Naive thymus-derived CD4-positive, alpha-beta T cell (primary cell): ENCODE results near the gene SMAGP. TPM values are rescaled to one million over a fixed set of nuclear protein-coding genes. Genes with fewer than 3 reads are reported as not detected.
"Not testable (repeated sequence)": the region's sequence is repeated elsewhere in the genome, so short reads cannot be mapped to it uniquely, and the experiment has no call there.

Source experiments
- ATAC-seq: fragments of 150-1000 bp; cut with Tn5 transposase; 2 replicates; pipeline ENCODE4 v1.10.0; 2021; ENCODE audit warnings: mild to moderate bottlenecking, moderate library complexity
- CTCF ChIA-PET: fragments of 350-600 bp; sonication (Branson Sonifier 250); formaldehyde crosslinking; loops from one replicate; lab custom pipeline; 2021; ENCODE audit warnings: antibody characterized with exemption; lab: Charles Lee
- POLR2A ChIA-PET: fragments of 350-600 bp; sonication (Branson Sonifier 250); formaldehyde crosslinking; loops from one replicate; lab custom pipeline; 2021; ENCODE audit warnings: antibody characterized with exemption, inconsistent platforms; lab: Charles Lee
- DNase-seq, 9 donors: peaks; one replicate each; pipeline versions ENCODE4 v3.0.0 to v3.0.0-alpha.2; 2020 to 2022; ENCODE audit warnings: mixed read lengths in 1 of 9
- H3K27ac ChIP-seq: one replicate; pipeline ENCODE4 v1.7.0; 2013; ENCODE audit warnings: mild to moderate bottlenecking, low read depth, low read length, moderate library complexity
- H3K27me3 ChIP-seq, 2 donors: one replicate each; pipeline ENCODE4 v1.7.0; 2013; ENCODE audit warnings: low read length in 2 of 2, mild to moderate bottlenecking in 2 of 2, moderate library complexity in 2 of 2; ENCODE audit not compliant: control insufficient read depth in 2 of 2, insufficient read depth in 2 of 2
- H3K36me3 ChIP-seq, 3 experiments: 1 replicate in 2 of 3; 2 replicates in 1 of 3; pipeline ENCODE4 v1.7.0; 2013; ENCODE audit warnings: low read length in 3 of 3, mild to moderate bottlenecking in 3 of 3, moderate library complexity in 1 of 3; ENCODE audit not compliant: insufficient read depth in 3 of 3, control insufficient read depth in 2 of 3
- H3K4me1 ChIP-seq, 2 donors: one replicate each; pipeline ENCODE4 v1.7.0; 2013; ENCODE audit warnings: low read length in 2 of 2, mild to moderate bottlenecking in 2 of 2, moderate library complexity in 1 of 2; ENCODE audit not compliant: control insufficient read depth in 2 of 2, insufficient read depth in 2 of 2
- H3K4me3 ChIP-seq: 2 replicates; pipeline ENCODE4 v1.7.0; 2013; ENCODE audit warnings: mild to moderate bottlenecking, low read length
- H3K9me3 ChIP-seq, 3 experiments: 1 replicate in 2 of 3; 2 replicates in 1 of 3; pipeline ENCODE4 v1.7.0; 2013; ENCODE audit warnings: low read length in 3 of 3; ENCODE audit not compliant: control insufficient read depth in 2 of 3
- H3K27ac Mint-ChIP-seq, 9 donors: one replicate each; pipeline ENCODE4 v1.8.0; 2020 to 2022; ENCODE audit warnings: mixed read lengths in 9 of 9, mild to moderate bottlenecking in 8 of 9, moderate library complexity in 5 of 9, inconsistent platforms in 2 of 9
- H3K27me3 Mint-ChIP-seq, 5 donors: one replicate each; pipeline ENCODE4 v1.8.0; 2021 to 2022; ENCODE audit warnings: mixed read lengths in 5 of 5, mild to moderate bottlenecking in 1 of 5
- H3K36me3 Mint-ChIP-seq, 5 donors: one replicate each; pipeline ENCODE4 v1.8.0; 2020 to 2022; ENCODE audit warnings: mixed read lengths in 5 of 5, mild to moderate bottlenecking in 3 of 5, inconsistent platforms in 1 of 5
- H3K4me1 Mint-ChIP-seq, 7 donors: one replicate each; pipeline ENCODE4 v1.8.0; 2020 to 2022; ENCODE audit warnings: mixed read lengths in 7 of 7, mild to moderate bottlenecking in 3 of 7, inconsistent platforms in 1 of 7
- H3K4me3 Mint-ChIP-seq, 10 donors: one replicate each; pipeline ENCODE4 v1.8.0; 2020 to 2022; ENCODE audit warnings: mild to moderate bottlenecking in 10 of 10, mixed read lengths in 10 of 10, moderate library complexity in 6 of 10, inconsistent platforms in 2 of 10
- H3K9me3 Mint-ChIP-seq, 11 donors: one replicate each; pipeline ENCODE4 v1.8.0; 2020 to 2022; ENCODE audit warnings: mixed read lengths in 11 of 11, mild to moderate bottlenecking in 4 of 11, inconsistent platforms in 1 of 11, moderate library complexity in 1 of 11
- intact Hi-C, 2 donors: fragments of 100-400 bp; cut with micrococcal nuclease; formaldehyde crosslinking; loops; one replicate each; pipeline ENCODE4 v1.15.1; 2023
- polyA plus RNA-seq, 2 donors: library from polyadenylated mRNA; unstranded; fragments of 300-500 nt; fragmentation: Illumina TruSeq; gene quantifications; one replicate each; pipeline ENCODE4 v1.2.3, GENCODE V29; 2021
- total RNA-seq, 6 experiments: library from RNA in 5 of 6; stranded (reverse) in 5 of 6; gene quantifications; 1 replicate in 5 of 6; 2 replicates in 1 of 6; pipeline ENCODE4 v1.2.3 and lab custom pipeline; 2021 to 2026

SMAGP gene
- total and polyA plus RNA-seq, 7 experiments from 2014 or later, result 1.5 to 16.2 (median 7.0) TPM

DNA sequence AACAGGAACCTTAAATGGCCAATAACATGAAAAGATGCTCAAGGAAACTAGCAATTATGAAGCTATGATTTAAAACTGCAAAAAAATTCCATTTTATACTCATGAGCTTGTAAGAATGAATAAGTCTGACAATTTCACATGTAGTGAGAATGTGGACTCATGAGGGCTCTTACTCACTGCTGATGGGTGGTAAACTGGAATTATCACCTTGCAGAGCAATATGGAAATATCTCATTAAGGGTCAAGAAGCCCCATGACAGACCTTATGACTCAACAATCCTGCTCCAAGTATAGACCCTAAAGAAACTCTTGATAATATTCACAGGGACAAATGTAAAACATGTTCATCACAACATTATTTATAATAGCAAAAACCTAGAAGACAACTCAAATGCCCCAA, 23.5 kb upstream of the SMAGP start:
- DNase-seq, result no peak
- no peaks in the 10 kb centered on the region for H3K27me3 ChIP-seq
- H3K36me3 Mint-ChIP-seq, result peaks cover 0 to 38% (median 30%) of the 10 kb centered on the region in 5 donors
- H3K4me3 ChIP-seq, result no peak overlapping the region
- no peak overlapping the region for H3K27ac ChIP-seq
- peaks cover 10 to 33% (median 19%) of the 10 kb centered on the region in 7 donors for H3K4me1 Mint-ChIP-seq
- H3K4me3 Mint-ChIP-seq, result no peak overlapping the region
- CTCF ChIA-PET, result interaction anchor here (0.6 to 1.0 kb wide), 4 partner anchors 18 to 47 kb away, joined by 3 to 4 read pairs (median 4); no protein-coding TSS in a partner anchor
- H3K9me3 Mint-ChIP-seq, result no peaks in the 10 kb centered on the region
- H3K27me3 Mint-ChIP-seq, result no peaks in the 10 kb centered on the region
- H3K27ac Mint-ChIP-seq, result peak overlapping the region in 8 of 9 donors; percentile 16 to 83 (median 66)
- no peak for ATAC-seq
- H3K36me3 ChIP-seq, result peaks cover 18 to 72% (median 25%) of the 10 kb centered on the region in 3 experiments
- H3K4me1 ChIP-seq, result peaks cover 0 to 5% of the 10 kb centered on the region in 2 donors
- intact Hi-C loops, result loop anchor here in 1 of 2 donors (2.0 kb wide), 1 partner anchor 17 kb away; no protein-coding TSS in a partner anchor
- POLR2A ChIA-PET, result interaction anchor here (0.6 to 1.8 kb wide), 4 partner anchors 22 to 25 kb away, joined by 3 to 6 read pairs (median 3); no protein-coding TSS in a partner anchor
- H3K9me3 ChIP-seq, result no peaks in the 10 kb centered on the region

DNA sequence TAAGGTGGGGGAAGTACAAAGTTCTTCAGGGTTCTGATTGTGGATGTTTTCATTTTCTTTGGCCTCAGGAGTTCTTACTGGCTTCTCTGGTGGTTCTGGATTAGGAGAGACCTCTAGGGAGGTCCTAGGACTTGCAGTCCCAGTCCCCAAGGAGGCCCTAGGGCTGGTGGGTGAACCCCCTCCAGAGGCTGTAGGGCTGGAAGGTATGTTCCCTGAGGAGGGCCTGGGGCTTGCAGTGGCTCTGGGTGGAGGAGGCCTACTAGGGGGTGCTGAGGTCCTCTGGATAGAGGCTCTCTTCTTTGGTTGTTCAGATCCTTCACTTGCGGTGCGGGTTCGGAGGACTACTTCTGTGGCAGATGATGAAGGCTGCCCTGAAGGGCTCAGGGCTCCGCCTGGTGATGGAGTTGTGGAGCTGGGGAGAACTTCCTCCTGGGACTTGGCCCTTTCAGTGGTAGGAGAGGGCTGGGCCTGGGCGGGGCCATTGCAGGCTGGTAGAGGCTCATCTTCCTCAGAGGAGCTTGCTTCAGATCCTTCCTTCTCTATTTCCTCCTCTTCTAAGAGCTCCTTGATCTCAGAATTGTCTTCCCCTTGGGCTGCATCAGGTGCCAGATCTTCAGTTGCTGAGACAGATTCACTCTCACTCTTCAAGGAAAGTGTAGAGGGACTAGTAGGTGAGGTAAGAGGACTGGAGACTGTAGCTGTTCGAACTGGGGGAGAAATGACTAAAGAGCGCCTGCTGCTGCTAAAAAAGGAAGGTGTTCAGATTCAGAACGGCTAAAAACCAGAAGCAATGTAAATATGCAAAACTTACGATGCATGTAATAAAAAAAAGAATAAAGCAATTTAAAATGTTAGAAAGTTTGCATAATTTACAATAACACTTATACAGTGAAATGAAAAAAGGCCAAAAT, 21.6 kb upstream of the SMAGP start:
- H3K4me3 ChIP-seq, H3K27me3 ChIP-seq, H3K9me3 Mint-ChIP-seq, H3K27me3 Mint-ChIP-seq, H3K9me3 ChIP-seq, H3K4me1 ChIP-seq: not testable (repeated sequence)
- Histone ChIP-seq H3K27ac (peak overlapping the region; percentile 6), H3K36me3 (peaks cover 21 to 74% (median 31%) of the 10 kb centered on the region in 3 experiments)
- Mint-ChIP-seq H3K27ac (peak overlapping the region; percentile 26 to 94 (median 69)), H3K4me3 (peak overlapping the region in 1 of 10 donors; percentile 23), H3K36me3 (peaks cover 3 to 40% (median 29%) of the 10 kb centered on the region in 5 donors), H3K4me1 (peaks cover 13 to 33% (median 19%) of the 10 kb centered on the region in 7 donors)
- DNase-seq (peak in 1 of 9 donors; percentile 9), ATAC-seq (peak; percentile 82)
- ChIA-PET CTCF (interaction anchor here (1.6 kb wide), 1 partner anchor 49 kb away, joined by 6 read pairs; no protein-coding TSS in a partner anchor), POLR2A (interaction anchor here (0.6 to 1.8 kb wide), 3 partner anchors 22 to 48 kb away, joined by 3 read pairs; no protein-coding TSS in a partner anchor)
- intact Hi-C loops, result loop anchor here in 1 of 2 donors (2.0 kb wide), 1 partner anchor 19 kb away; no protein-coding TSS in a partner anchor

DNA sequence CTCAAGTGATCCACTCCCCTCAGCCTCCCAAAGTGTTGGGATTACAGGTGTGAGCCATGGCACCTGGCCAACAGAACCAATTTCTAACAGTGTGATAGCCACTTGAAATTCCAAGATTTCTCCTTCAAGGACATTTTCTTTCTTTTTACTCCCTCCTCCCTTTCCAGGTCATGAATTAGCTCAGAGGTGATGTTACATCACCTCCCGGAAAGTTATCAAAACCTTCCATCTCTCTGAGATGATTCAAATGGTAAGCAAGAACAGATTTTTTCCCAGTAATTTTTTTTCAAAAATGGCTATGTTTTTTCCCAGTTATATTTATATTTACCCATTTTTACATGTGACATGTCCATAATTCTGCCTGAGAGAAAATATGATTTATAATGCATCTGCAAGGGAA, 15.6 kb upstream of the SMAGP start:
- H3K36me3 Mint-ChIP-seq, result peaks cover 3 to 26% (median 13%) of the 10 kb centered on the region in 5 donors

DNA sequence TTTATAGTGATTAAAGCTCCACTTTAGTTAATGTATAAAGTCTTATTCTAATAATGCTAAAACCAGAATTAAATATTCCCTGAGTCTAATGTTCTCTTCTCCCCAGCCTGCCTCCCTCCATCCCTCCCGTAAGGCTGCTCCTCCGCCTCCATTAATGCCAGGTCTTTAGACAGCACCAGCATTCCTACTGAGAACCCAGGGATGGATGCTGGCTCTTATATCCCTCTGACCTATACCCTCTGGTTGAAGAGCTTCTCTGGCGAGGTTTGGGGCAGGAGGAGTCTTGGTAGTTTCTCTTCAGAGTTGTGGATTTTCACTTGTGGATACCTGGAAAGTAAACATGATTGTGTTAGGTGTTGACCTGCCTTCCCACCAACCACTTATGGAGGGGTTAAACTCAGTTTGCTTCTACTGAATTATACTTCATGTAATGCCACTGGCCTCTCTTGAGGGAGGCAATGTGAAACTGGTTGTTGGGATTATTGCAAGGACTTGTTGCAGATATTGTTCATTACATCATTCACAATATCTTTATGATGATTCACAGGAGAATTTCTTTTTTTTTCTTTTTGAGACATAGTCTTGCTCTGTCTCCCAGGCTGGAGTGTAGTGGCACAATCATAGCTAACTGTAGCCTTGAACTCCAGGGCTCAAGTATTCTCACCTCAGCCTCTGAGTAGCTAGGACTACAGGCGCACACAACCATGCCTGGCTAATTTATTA, 11.1 kb upstream of the SMAGP start:
- Histone ChIP-seq H3K9me3 (no peaks in the 10 kb centered on the region), H3K4me1 (no peaks in the 10 kb centered on the region), H3K36me3 (peaks cover 12 to 49% (median 15%) of the 10 kb centered on the region in 3 experiments), H3K4me3 (no peak overlapping the region), H3K27ac (no peak overlapping the region), H3K27me3 (no peaks in the 10 kb centered on the region)
- ATAC-seq (no peak), DNase-seq (no peak)
- H3K27me3 Mint-ChIP-seq, result no peaks in the 10 kb centered on the region
- H3K4me1 Mint-ChIP-seq, result peaks cover 0 to 5% (median 2%) of the 10 kb centered on the region in 7 donors
- H3K27ac Mint-ChIP-seq, result peak overlapping the region in 7 of 9 donors; percentile 29 to 72 (median 53)
- intact Hi-C loops, result no loop called here
- no peak overlapping the region for H3K4me3 Mint-ChIP-seq
- ChIA-PET POLR2A (interaction anchor here (0.6 to 2.5 kb wide), 5 partner anchors 11 to 161 kb away, joined by 3 to 8 read pairs (median 3); partner anchors contain the start of gene SMAGP), CTCF (interaction anchor here (0.6 to 1.7 kb wide), 2 partner anchors 16 to 54 kb away, joined by 3 to 4 read pairs; no protein-coding TSS in a partner anchor)
- peaks cover 0 to 21% (median 10%) of the 10 kb centered on the region in 5 donors for H3K36me3 Mint-ChIP-seq
- H3K9me3 Mint-ChIP-seq, result no peaks in the 10 kb centered on the region

More for the DNA sequence above, 15.6 kb upstream of the SMAGP start:
- Histone ChIP-seq H3K27me3 (no peaks in the 10 kb centered on the region), H3K36me3 (peaks cover 25 to 85% (median 26%) of the 10 kb centered on the region in 3 experiments), H3K4me3 (no peak overlapping the region), H3K9me3 (no peaks in the 10 kb centered on the region), H3K4me1 (no peaks in the 10 kb centered on the region), H3K27ac (no peak overlapping the region)
- Mint-ChIP-seq H3K4me3 (no peak overlapping the region), H3K27me3 (no peaks in the 10 kb centered on the region), H3K9me3 (no peaks in the 10 kb centered on the region), H3K27ac (peak overlapping the region in 8 of 9 donors; percentile 6 to 81 (median 74)), H3K4me1 (peaks cover 0 to 9% (median 2%) of the 10 kb centered on the region in 7 donors)
- ATAC-seq (no peak), DNase-seq (no peak)
- POLR2A ChIA-PET, result interaction anchor here (1.2 kb wide), 1 partner anchor 20 kb away, joined by 4 read pairs; no protein-coding TSS in a partner anchor
- CTCF ChIA-PET, result interaction anchor here (0.6 kb wide), 1 partner anchor 193 kb away, joined by 3 read pairs; no protein-coding TSS in a partner anchor
- intact Hi-C loops, result no loop called here

DNA sequence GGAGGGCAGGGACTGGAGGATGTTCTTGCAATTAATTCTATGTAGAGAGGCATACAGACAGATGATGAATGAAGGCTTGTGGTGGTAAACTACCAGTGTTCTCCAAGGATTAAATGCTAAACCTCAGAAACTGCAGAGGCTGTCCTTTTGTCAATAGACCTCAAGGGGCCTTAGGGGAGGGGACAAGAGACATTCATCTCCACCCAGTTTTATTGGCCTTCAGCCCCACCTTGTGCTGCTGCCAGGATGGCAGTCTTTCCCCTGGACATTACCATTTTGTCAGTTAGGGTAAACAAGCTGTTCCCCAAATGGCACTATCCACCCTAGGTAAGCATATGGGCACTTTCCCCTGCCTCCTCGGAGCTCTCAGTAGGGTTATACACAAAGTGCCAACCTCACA, 4.9 kb upstream of the SMAGP start:
- H3K9me3 Mint-ChIP-seq, result no peaks in the 10 kb centered on the region
- intact Hi-C loops, result no loop called here
- CTCF ChIA-PET, result interaction anchor here (5.1 kb wide), 1 partner anchor 66 kb away, joined by 18 read pairs; no protein-coding TSS in a partner anchor

More for the DNA sequence above, 4.9 kb upstream of the SMAGP start:
- Mint-ChIP-seq H3K27ac (peak overlapping the region in 1 of 9 donors; percentile 51), H3K27me3 (peaks cover 0 to 21% (median 0%) of the 10 kb centered on the region in 5 donors), H3K36me3 (peaks cover 0 to 3% (median 0%) of the 10 kb centered on the region in 5 donors), H3K4me1 (peaks cover 10 to 13% (median 10%) of the 10 kb centered on the region in 7 donors), H3K4me3 (no peak overlapping the region)
- H3K27ac ChIP-seq, result no peak overlapping the region
- no peak for ATAC-seq
- H3K4me3 ChIP-seq, result no peak overlapping the region
- H3K27me3 ChIP-seq, result no peaks in the 10 kb centered on the region
- H3K9me3 ChIP-seq, result no peaks in the 10 kb centered on the region
- no peak for DNase-seq
- peaks cover 0 to 2% (median 0%) of the 10 kb centered on the region in 3 experiments for H3K36me3 ChIP-seq
- POLR2A ChIA-PET, result interaction anchor here (0.6 to 0.9 kb wide), 2 partner anchors 19 to 26 kb away, joined by 3 to 4 read pairs; no protein-coding TSS in a partner anchor
- peaks cover 0 to 7% of the 10 kb centered on the region in 2 donors for H3K4me1 ChIP-seq
